WTC11 (cell line): ENCODE data around the gene GGN. TPM values are rescaled to one million over a fixed set of nuclear protein-coding genes. Genes with fewer than 3 reads are reported as not detected.

Source experiments
- ATAC-seq: fragments of 200-7000 bp; cut with Tn5 transposase; 2 replicates; pipeline ENCODE4 v1.10.0; 2021; ENCODE audit warnings: mild to moderate bottlenecking, moderate library complexity
- CTCF ChIA-PET: fragments of 300-600 bp; sonication (Branson Sonifier 250); formaldehyde crosslinking; loops from one replicate; lab custom pipeline; 2021; ENCODE audit warnings: antibody characterized with exemption; lab: Charles Lee
- POLR2A ChIA-PET: fragments of 350-600 bp; sonication (Branson Sonifier 250); formaldehyde crosslinking; loops from one replicate; lab custom pipeline; 2021; ENCODE audit warnings: antibody characterized with exemption; lab: Charles Lee
- DNase-seq: peaks from one replicate; pipeline ENCODE4 v3.0.0; 2021; ENCODE audit warnings: low spot score
- H3K27ac Mint-ChIP-seq: 2 replicates; pipeline ENCODE4 v1.8.0; 2021; ENCODE audit warnings: mixed read lengths
- H3K27me3 Mint-ChIP-seq: 2 replicates; pipeline ENCODE4 v1.8.0; 2021; ENCODE audit warnings: low read depth, mild to moderate bottlenecking, moderate library complexity, mixed read lengths
- H3K36me3 Mint-ChIP-seq: 2 replicates; pipeline ENCODE4 v1.8.0; 2021; ENCODE audit warnings: mixed read lengths
- H3K4me1 Mint-ChIP-seq: 2 replicates; pipeline ENCODE4 v1.8.0; 2022; ENCODE audit warnings: mixed read lengths
- H3K4me3 Mint-ChIP-seq: 2 replicates; pipeline ENCODE4 v1.8.0; 2021; ENCODE audit warnings: mild to moderate bottlenecking, moderate library complexity, mixed read lengths
- H3K9me3 Mint-ChIP-seq: 2 replicates; pipeline ENCODE4 v1.8.0; 2021; ENCODE audit warnings: mixed read lengths
- ARID4B ChIP-seq: sonication (generic); formaldehyde crosslinking; IDR thresholded peaks from 2 replicates; pipeline ENCODE4 v1.8.0; 2023; ENCODE audit warnings: missing genetic modification reagents, mild to moderate bottlenecking, borderline replicate concordance
- ATF6 ChIP-seq: sonication (generic); formaldehyde crosslinking; IDR thresholded peaks from 2 replicates; pipeline ENCODE4 v1.8.1; 2023; ENCODE audit warnings: mild to moderate bottlenecking, missing genetic modification reagents
- CREB1 ChIP-seq: sonication (generic); formaldehyde crosslinking; IDR thresholded peaks from 2 replicates; pipeline ENCODE4 v1.8.0; 2023; ENCODE audit warnings: mild to moderate bottlenecking, missing genetic modification reagents
- ELF4 ChIP-seq: sonication (generic); formaldehyde crosslinking; IDR thresholded peaks from 2 replicates; pipeline ENCODE4 v1.8.1; 2022; ENCODE audit warnings: low read depth, mild to moderate bottlenecking, moderate library complexity, missing genetic modification reagents
- FOXK1 ChIP-seq: sonication (generic); formaldehyde crosslinking; IDR thresholded peaks from 2 replicates; pipeline ENCODE4 v1.8.0; 2022; ENCODE audit warnings: mild to moderate bottlenecking, moderate library complexity, missing genetic modification reagents
- MXD4 ChIP-seq: fragments of 250-450 bp; sonication (Bioruptor Pico); IDR thresholded peaks from 2 replicates; pipeline ENCODE4 v1.8.0; 2021; ENCODE audit warnings: mild to moderate bottlenecking, moderate library complexity, borderline replicate concordance
- NFYB ChIP-seq: sonication (generic); formaldehyde crosslinking; conservative IDR thresholded peaks from 2 replicates; pipeline ENCODE4 v1.8.0; 2022; ENCODE audit warnings: low read depth, missing genetic modification reagents
- NR1H2 ChIP-seq: sonication (generic); formaldehyde crosslinking; IDR thresholded peaks from 2 replicates; pipeline ENCODE4 v1.9.0; 2021; ENCODE audit warnings: mild to moderate bottlenecking, moderate library complexity, missing genetic modification reagents
- TEAD4 ChIP-seq: sonication (generic); formaldehyde crosslinking; IDR thresholded peaks from 2 replicates; pipeline ENCODE4 v1.8.0; 2022; ENCODE audit warnings: mild to moderate bottlenecking, missing genetic modification reagents
- ZNF219 ChIP-seq: sonication (generic); formaldehyde crosslinking; IDR thresholded peaks from 2 replicates; pipeline ENCODE4 v1.8.0; 2023; ENCODE audit warnings: missing genetic modification reagents, mild to moderate bottlenecking, borderline replicate concordance
- ZNF263 ChIP-seq: sonication (generic); formaldehyde crosslinking; IDR thresholded peaks from 2 replicates; pipeline ENCODE4 v1.8.1; 2022; ENCODE audit warnings: low read depth, mild to moderate bottlenecking, moderate library complexity, missing genetic modification reagents
- ZNF281 ChIP-seq: sonication (generic); formaldehyde crosslinking; IDR thresholded peaks from 2 replicates; pipeline ENCODE4 v1.8.0; 2023; ENCODE audit warnings: mild to moderate bottlenecking, missing genetic modification reagents
- ZNF317 ChIP-seq: sonication (generic); formaldehyde crosslinking; IDR thresholded peaks from 2 replicates; pipeline ENCODE4 v1.8.1; 2023; ENCODE audit warnings: low read depth, mild to moderate bottlenecking, moderate library complexity, missing genetic modification reagents, borderline replicate concordance
- total RNA-seq: library from RNA; stranded (reverse); gene quantifications from 3 replicates; pipeline ENCODE4 v1.2.3, GENCODE V29; 2021
- TF ChIP-seq, protein P1 (sequence below): sonication (generic); formaldehyde crosslinking; IDR thresholded peaks from 2 replicates; pipeline ENCODE4 v1.8.0; 2022; ENCODE audit warnings: mild to moderate bottlenecking, missing genetic modification reagents
- TF ChIP-seq, protein P2 (sequence below): fragments of 250-450 bp; sonication (Bioruptor Pico); IDR thresholded peaks from 2 replicates; pipeline ENCODE4 v1.9.0; 2021; ENCODE audit warnings: mild to moderate bottlenecking
- TF ChIP-seq, protein P3 (sequence below): fragments of 250-450 bp; sonication (Bioruptor Pico); IDR thresholded peaks from 2 replicates; pipeline ENCODE4 v1.9.0; 2021; ENCODE audit warnings: moderate library complexity, mild to moderate bottlenecking, inconsistent platforms, borderline replicate concordance
- TF ChIP-seq, protein P4 (sequence below): fragments of 250-450 bp; sonication (Bioruptor Pico); IDR thresholded peaks from 2 replicates; pipeline ENCODE4 v1.8.0; 2021; ENCODE audit warnings: mild to moderate bottlenecking
- TF ChIP-seq, protein P5 (sequence below): fragments of 250-450 bp; sonication (Bioruptor Pico); IDR thresholded peaks from 2 replicates; pipeline ENCODE4 v2.1.2; 2022; ENCODE audit warnings: mild to moderate bottlenecking, moderate library complexity

GGN gene
- total RNA-seq, 1 experiment from 2014 or later, result 2.4 TPM

DNA sequence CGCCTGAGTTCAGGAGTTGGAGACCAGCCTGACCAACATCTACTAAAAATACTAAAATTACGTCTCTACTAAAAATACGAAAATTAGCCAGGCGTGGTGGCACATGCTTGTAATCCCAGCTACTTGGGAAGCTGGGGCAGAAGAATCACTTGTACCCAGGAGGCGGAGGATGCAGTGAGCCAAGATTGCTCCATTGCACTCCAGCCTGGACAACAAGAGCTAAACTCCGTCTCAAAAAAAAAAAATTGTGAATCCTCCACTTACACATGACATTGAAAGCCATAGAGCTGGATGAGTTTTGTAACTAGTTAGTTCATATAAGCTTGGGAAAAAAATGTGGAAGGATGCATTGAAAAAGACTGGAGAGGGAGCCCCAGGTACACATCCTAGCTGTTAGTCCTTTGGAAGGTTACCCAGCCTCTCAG is 13.9 kb downstream of the GGN start (continued):
- TF ChIP-seq, protein P1, sequence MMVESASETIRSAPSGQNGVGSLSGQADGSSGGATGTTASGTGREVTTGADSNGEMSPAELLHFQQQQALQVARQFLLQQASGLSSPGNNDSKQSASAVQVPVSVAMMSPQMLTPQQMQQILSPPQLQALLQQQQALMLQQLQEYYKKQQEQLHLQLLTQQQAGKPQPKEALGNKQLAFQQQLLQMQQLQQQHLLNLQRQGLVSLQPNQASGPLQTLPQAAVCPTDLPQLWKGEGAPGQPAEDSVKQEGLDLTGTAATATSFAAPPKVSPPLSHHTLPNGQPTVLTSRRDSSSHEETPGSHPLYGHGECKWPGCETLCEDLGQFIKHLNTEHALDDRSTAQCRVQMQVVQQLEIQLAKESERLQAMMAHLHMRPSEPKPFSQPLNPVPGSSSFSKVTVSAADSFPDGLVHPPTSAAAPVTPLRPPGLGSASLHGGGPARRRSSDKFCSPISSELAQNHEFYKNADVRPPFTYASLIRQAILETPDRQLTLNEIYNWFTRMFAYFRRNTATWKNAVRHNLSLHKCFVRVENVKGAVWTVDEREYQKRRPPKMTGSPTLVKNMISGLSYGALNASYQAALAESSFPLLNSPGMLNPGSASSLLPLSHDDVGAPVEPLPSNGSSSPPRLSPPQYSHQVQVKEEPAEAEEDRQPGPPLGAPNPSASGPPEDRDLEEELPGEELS (CRISPR knock-in tag), result no peak
- TF ChIP-seq NFYB (CRISPR knock-in tag), result no peak
- TF ChIP-seq, protein P2, sequence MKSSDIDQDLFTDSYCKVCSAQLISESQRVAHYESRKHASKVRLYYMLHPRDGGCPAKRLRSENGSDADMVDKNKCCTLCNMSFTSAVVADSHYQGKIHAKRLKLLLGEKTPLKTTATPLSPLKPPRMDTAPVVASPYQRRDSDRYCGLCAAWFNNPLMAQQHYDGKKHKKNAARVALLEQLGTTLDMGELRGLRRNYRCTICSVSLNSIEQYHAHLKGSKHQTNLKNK (CRISPR knock-in tag), result no peak
- TF ChIP-seq ZNF263, result no peak
- TF ChIP-seq ARID4B, result no peak
- TF ChIP-seq, protein P3, sequence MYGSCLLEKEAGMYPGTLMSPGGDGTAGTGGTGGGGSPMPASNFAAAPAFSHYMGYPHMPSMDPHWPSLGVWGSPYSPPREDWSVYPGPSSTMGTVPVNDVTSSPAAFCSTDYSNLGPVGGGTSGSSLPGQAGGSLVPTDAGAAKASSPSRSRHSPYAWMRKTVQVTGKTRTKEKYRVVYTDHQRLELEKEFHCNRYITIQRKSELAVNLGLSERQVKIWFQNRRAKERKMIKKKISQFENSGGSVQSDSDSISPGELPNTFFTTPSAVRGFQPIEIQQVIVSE (CRISPR knock-in tag), result no peak
- TF ChIP-seq, protein P4, sequence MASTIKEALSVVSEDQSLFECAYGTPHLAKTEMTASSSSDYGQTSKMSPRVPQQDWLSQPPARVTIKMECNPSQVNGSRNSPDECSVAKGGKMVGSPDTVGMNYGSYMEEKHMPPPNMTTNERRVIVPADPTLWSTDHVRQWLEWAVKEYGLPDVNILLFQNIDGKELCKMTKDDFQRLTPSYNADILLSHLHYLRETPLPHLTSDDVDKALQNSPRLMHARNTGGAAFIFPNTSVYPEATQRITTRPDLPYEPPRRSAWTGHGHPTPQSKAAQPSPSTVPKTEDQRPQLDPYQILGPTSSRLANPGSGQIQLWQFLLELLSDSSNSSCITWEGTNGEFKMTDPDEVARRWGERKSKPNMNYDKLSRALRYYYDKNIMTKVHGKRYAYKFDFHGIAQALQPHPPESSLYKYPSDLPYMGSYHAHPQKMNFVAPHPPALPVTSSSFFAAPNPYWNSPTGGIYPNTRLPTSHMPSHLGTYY, result no peak

- POLR2A ChIA-PET, result no interaction called here
- Mint-ChIP-seq H3K4me1 (peaks cover 12% of the 10 kb centered on the region), H3K36me3 (no peaks in the 10 kb centered on the region), H3K27me3 (peaks cover 31% of the 10 kb centered on the region), H3K9me3 (no peaks in the 10 kb centered on the region), H3K27ac (no peak overlapping the region), H3K4me3 (no peak overlapping the region)
- DNase-seq, result no peak
- CTCF ChIA-PET, result interaction anchor here (1.1 kb wide), 1 partner anchor 32 kb away, joined by 4 read pairs; the partner anchor contains the start of gene FAM98C
- ATAC-seq, result no peak
- TF ChIP-seq, protein P3 (CRISPR knock-in tag), result no peak
- no peak for TF ChIP-seq NR1H2 (CRISPR knock-in tag)
- TF ChIP-seq FOXK1 (CRISPR knock-in tag), result no peak
- no peak for TF ChIP-seq ELF4 (CRISPR knock-in tag)
- TF ChIP-seq, protein P5, sequence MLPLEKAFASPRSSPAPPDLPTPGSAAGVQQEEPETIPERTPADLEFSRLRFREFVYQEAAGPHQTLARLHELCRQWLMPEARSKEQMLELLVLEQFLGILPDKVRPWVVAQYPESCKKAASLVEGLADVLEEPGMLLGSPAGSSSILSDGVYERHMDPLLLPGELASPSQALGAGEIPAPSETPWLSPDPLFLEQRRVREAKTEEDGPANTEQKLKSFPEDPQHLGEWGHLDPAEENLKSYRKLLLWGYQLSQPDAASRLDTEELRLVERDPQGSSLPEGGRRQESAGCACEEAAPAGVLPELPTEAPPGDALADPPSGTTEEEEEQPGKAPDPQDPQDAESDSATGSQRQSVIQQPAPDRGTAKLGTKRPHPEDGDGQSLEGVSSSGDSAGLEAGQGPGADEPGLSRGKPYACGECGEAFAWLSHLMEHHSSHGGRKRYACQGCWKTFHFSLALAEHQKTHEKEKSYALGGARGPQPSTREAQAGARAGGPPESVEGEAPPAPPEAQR (CRISPR knock-in tag), result no peak
- TF ChIP-seq ZNF219, result no peak
- no peak for TF ChIP-seq CREB1 (CRISPR knock-in tag)
- no peak for TF ChIP-seq ZNF317 (CRISPR knock-in tag)
- no peak for TF ChIP-seq MXD4 (CRISPR knock-in tag)
- TF ChIP-seq, protein P2 (CRISPR knock-in tag), result no peak
- TF ChIP-seq TEAD4 (CRISPR knock-in tag), result no peak
- TF ChIP-seq ATF6 (CRISPR knock-in tag), result no peak
- TF ChIP-seq ZNF281 (CRISPR knock-in tag), result no peak
These were observed 16.8 kb downstream of the GGN start for GRCh38 chr19:38371081-38371480.
